Measurements from ENCODE around the gene KCNMB1. TPM values are rescaled to one million over a fixed set of nuclear protein-coding genes. Genes with fewer than 3 reads are reported as not detected.

The KCNMB1 gene
- total RNA-seq, 1 donor from 2014 or later, result not detected

DNA sequence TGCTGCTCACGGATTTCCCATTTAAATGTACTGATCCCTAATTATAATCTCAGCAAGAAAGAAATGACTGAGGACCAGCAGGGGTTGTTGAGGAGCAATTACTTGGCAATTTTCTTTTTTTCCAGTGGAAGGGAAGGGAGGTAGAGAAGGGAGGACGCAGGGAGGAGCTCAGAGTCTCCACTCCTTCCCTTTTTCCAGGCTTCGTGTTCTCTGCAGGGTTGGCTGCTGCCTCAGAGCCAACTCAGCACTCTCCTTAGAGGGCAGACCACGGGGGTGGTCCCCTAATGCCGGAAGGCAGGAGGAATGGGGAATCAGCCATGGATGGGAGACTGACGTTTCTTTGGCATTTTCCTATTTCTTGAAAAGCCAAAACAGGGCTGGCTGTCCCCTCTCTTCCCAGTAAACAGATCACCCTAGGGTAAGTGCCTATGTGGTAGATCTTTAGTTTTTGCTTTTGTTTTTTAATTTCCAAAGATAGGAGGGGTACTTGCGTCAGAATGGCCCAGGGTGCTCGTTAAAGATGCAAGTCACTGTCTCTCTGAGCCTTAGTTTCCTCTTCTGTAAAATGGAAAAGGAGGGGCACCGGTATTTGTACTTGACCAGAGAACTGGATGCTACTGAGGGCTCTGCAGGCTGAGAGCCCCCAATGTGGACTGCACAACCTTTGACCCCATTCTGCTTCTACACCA lies 52.0 kb downstream of the KCNMB1 start:
- CTCF ChIA-PET, result interaction anchor here (2.3 to 7.6 kb wide), 3 partner anchors 31 to 110 kb away, joined by 9 to 289 read pairs (median 64); no protein-coding TSS in a partner anchor
- Mint-ChIP-seq H3K27ac (no peak overlapping the region), H3K27me3 (no peaks in the 10 kb centered on the region), H3K9me3 (peaks cover 2% of the 10 kb centered on the region), H3K4me1 (peaks cover 20% of the 10 kb centered on the region), H3K4me3 (no peak overlapping the region), H3K36me3 (ENCODE audit: low read depth) (no peaks in the 10 kb centered on the region)
- DNase-seq (no peak), ATAC-seq (ENCODE audit: low read depth) (no peak)
- TF ChIP-seq, protein P1, sequence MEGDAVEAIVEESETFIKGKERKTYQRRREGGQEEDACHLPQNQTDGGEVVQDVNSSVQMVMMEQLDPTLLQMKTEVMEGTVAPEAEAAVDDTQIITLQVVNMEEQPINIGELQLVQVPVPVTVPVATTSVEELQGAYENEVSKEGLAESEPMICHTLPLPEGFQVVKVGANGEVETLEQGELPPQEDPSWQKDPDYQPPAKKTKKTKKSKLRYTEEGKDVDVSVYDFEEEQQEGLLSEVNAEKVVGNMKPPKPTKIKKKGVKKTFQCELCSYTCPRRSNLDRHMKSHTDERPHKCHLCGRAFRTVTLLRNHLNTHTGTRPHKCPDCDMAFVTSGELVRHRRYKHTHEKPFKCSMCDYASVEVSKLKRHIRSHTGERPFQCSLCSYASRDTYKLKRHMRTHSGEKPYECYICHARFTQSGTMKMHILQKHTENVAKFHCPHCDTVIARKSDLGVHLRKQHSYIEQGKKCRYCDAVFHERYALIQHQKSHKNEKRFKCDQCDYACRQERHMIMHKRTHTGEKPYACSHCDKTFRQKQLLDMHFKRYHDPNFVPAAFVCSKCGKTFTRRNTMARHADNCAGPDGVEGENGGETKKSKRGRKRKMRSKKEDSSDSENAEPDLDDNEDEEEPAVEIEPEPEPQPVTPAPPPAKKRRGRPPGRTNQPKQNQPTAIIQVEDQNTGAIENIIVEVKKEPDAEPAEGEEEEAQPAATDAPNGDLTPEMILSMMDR (IDR thresholded peaks at IDR 0.05), result no peak
- POLR2A ChIA-PET, result no interaction called here
- intact Hi-C loops (cut with micrococcal nuclease), result loop anchor here (10.0 kb wide), 1 partner anchor 1048 kb away; the partner anchor contains the start of gene NPM1

DNA sequence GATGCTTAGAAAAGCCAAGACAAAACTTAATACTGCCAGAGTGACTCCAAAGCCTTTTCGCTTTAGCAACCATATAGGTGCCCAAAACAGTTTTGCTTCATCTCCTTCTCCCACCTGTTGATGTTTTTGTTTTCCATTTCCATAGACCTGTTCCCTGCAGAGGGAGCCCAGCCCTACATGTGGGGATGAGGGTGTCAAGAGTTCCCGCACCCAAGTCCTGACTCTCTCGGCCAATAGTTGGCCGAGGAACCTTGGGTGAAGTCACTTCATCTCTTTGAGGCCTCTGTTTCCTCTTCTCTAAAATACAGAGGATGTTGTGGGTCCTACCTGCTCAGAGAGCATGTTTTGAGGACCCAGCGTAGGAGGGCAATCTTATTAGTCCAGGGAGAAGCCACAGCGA lies 53.1 kb downstream of the KCNMB1 start:
- H3K36me3 Mint-ChIP-seq (ENCODE audit: low read depth), result no peaks in the 10 kb centered on the region
- no peaks in the 10 kb centered on the region for H3K9me3 Mint-ChIP-seq
- no peak overlapping the region for H3K4me3 Mint-ChIP-seq
- CTCF ChIA-PET, result interaction anchor here (7.6 kb wide), 1 partner anchor 64 kb away, joined by 289 read pairs; no protein-coding TSS in a partner anchor
- intact Hi-C loops (cut with micrococcal nuclease), result loop anchor here (10.0 kb wide), 1 partner anchor 1049 kb away; the partner anchor contains the start of gene NPM1
- DNase-seq, result no peak
- H3K27ac Mint-ChIP-seq, result no peak overlapping the region
- TF ChIP-seq, protein P1 (IDR thresholded peaks at IDR 0.05), result no peak
- no peak for ATAC-seq (ENCODE audit: low read depth)
- POLR2A ChIA-PET, result no interaction called here
- H3K4me1 Mint-ChIP-seq, result peaks cover 20% of the 10 kb centered on the region
- H3K27me3 Mint-ChIP-seq, result no peaks in the 10 kb centered on the region

DNA sequence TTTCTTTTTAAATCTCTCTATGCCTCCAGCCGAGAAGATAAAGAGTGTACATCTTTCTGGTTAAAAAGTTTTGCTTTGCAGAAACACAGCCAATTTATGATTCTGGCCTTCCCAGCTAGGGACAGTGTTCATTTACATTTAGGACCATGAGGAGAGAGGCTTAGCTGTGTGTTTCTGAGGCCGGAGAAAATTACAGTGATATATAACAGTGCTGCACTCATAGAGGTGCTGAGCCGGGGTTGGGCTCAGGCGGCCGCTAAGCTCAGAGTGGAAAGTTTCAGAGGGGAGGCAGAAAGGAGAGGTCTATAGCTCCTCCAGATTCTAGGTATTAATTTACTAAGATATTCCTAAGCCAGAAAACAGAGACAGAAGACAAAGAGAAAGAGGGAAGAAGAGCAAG lies 54.5 kb downstream of the KCNMB1 start:
- no peak for DNase-seq
- peak overlapping the region; percentile 68 for H3K27ac Mint-ChIP-seq
- H3K4me3 Mint-ChIP-seq, result no peak overlapping the region
- H3K4me1 Mint-ChIP-seq, result peaks cover 20% of the 10 kb centered on the region
- ATAC-seq (ENCODE audit: low read depth), result no peak
- H3K27me3 Mint-ChIP-seq, result no peaks in the 10 kb centered on the region
- POLR2A ChIA-PET, result interaction anchor here (1.5 to 2.3 kb wide), 2 partner anchors 38 to 42 kb away, joined by 6 to 10 read pairs; no protein-coding TSS in a partner anchor
- CTCF ChIA-PET, result interaction anchor here (0.8 to 3.4 kb wide), 6 partner anchors 27 to 108 kb away, joined by 3 to 18 read pairs (median 4); no protein-coding TSS in a partner anchor
- TF ChIP-seq, protein P1 (IDR thresholded peaks at IDR 0.05), result no peak
- intact Hi-C loops (cut with micrococcal nuclease), result loop anchor here (10.0 kb wide), 1 partner anchor 1050 kb away; the partner anchor contains the start of gene NPM1
- no peaks in the 10 kb centered on the region for H3K36me3 Mint-ChIP-seq (ENCODE audit: low read depth)
- H3K9me3 Mint-ChIP-seq, result no peaks in the 10 kb centered on the region

DNA sequence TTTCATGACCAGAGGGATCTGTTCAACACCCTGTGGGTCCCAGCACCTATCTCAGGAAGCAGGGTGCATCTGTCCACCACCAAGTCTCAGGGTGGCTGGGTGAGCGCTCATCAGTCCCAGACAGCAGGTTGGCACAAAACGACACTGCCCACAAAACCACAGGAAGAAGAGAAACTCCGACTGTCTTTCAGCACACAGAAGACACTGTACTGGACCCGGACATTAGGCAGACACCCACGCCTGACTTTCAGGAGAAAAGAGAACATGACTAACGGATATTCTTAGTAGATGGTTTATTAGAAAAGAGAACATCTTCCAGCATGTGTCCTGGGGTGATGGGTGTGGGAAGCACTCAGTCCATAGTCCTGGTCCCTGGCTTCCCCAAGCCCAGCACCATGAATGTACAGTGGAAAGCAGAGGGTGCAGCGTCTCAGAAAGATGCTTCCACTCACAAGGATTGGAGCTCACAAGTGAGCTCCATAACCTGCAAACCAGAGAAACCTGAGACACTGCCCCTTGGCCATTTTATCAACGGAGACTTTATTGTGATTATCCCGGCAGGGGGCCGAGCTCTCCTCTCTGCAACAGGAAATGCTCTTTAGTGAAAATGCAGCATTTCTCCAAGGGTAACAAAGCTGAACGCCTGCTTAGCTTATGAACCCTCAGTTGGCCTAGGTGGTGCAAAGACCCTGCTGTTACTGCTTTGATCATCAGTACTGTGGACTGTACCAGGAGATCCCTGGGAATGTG lies 55.8 kb downstream of the KCNMB1 start:
- POLR2A ChIA-PET, result interaction anchor here (1.2 to 2.3 kb wide), 3 partner anchors 27 to 40 kb away, joined by 6 to 10 read pairs (median 6); no protein-coding TSS in a partner anchor
- TF ChIP-seq, protein P1 (IDR thresholded peaks at IDR 0.05), result no peak
- Mint-ChIP-seq H3K36me3 (ENCODE audit: low read depth) (no peaks in the 10 kb centered on the region), H3K9me3 (no peaks in the 10 kb centered on the region), H3K4me3 (peak overlapping the region; percentile 25), H3K27ac (no peak overlapping the region), H3K27me3 (no peaks in the 10 kb centered on the region), H3K4me1 (peaks cover 10% of the 10 kb centered on the region)
- intact Hi-C loops (cut with micrococcal nuclease), result loop anchor here (10.0 kb wide), 1 partner anchor 1051 kb away; the partner anchor contains the start of gene NPM1
- ATAC-seq (ENCODE audit: low read depth) (no peak), DNase-seq (no peak)
- CTCF ChIA-PET, result interaction anchor here (1.1 to 3.4 kb wide), 5 partner anchors 51 to 107 kb away, joined by 3 to 18 read pairs (median 6); no protein-coding TSS in a partner anchor

Data from activated B cell treated with CpG ODN at 0.5 μM for 24 hours (primary cell).